EH (cell line): ENCODE results near the gene VN1R5.
"Not testable (repeated sequence)": the region's sequence is repeated elsewhere in the genome, so short reads cannot be mapped to it uniquely, and the experiment has no call there.

Experiments
- DNase-seq: peaks from one replicate; pipeline ENCODE4 v3.0.0-alpha.2; 2015; ENCODE audit warnings: low read depth

The VN1R5 gene

DNA sequence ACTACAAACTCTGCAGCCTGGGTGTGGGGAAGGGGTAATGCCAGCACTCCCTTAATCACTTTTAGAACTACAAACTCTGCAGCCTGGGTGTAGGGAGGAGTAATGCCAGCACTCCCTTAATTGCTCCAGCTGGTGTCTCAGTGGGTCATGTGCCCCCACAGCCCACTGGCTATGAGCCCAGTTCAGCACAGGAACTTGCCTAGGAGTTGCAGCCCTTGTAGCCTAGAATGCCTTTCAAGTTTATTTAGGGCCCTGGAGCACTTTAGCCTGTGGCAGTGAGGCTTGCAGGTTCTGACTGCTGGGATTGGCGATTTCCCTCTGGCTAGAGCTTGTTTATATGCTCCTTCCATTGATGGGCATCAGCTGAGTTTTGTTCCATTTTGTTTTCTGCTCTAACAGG lies 17.1 kb downstream of the VN1R5 start:
- no peak for DNase-seq

GRCh38 chr1:247274605-247275256 lies 18.9 kb downstream of the VN1R5 start:
- no peak for DNase-seq

- DNase-seq = no peak
Measured at GRCh38 chr1:247277191-247277590, 21.3 kb downstream of the VN1R5 start.

DNA sequence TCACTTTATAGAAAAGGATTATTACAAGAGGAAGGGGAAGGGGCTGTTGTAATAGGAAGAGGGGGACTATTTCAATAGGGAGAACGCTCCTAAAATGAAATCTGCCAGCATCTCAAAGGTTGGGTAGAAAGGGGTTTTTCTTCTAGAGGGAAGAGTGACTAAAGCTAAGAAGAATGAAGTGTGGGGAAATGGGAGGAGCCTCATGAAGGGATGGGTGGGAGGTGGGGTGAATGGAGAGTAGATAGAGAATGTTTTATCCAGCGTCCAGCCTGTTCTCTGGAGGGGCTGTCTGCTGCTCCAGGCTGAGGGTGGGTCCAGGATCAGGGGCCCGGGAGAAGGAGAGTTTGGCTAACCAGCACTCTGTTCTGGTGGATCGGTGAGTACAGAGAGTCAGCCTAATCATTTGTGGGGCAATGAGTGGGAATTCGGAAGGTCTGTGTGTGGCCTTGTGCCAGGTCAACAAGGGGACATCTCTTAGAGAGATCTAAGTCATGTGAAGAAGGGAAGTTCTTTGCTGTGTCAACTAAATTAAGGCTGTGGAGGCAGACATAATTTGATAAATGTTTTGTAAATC lies 25.2 kb downstream of the VN1R5 start:
- DNase-seq = peak; percentile 22

DNA sequence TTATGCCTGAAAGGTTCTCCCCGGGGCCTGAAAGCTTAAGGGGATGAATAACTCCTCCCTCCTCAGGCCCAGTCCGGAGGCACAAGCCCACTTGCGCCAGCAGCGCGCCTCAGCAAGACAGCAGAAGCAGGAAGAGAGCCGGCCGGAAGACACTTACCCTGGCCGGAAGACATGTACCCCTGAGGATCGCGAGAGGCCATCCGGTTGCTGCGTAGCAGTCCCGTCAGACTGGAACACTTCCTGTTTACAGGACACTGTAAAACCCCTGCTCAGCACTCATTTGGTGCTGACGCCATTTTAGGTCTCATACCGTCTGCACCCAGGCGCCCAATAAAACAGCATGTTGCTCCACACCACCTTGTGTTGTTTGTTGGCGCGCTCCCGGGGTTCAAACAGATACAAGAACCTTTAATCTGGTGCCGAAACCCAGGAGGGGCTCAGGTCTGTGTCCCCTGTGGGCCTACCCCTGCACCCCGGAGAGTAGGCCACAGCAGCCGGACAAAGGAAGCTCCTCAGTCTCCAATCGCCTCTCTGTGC lies 30.3 kb downstream of the VN1R5 start:
- no peak for DNase-seq

GRCh38 chr1:247287460-247287859 lies 31.6 kb downstream of the VN1R5 start:
- no peak for DNase-seq

GRCh38 chr1:247288341-247288740 lies 32.5 kb downstream of the VN1R5 start:
- DNase-seq = no peak

DNA sequence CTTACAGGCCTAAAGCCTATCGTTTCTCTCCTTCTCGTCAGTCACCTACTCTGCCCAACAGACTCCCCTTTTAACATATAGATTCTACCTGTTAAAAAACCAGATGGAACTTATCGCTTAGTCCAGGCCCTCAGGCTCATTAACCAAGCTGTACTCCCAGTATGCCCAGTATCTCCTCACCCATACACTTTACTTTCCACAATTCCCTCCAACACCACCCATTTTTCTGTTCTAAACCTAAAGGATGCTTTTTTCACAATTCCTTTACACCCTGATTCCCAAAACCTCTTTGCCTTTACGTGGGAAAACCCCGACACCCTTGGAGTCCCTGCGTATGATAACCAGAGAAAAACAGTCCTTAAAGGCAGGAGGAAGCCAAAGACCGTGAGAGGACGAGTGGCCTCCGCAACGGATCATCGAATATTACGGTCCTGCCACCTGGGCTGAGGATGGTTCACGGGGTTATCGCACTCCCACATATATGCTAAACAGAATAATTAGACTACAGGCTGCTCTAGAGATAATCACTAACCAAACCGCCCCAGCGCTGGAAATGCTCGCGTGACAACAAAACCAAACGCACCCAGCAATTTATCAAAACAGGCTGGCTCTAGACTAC lies 33.5 kb downstream of the VN1R5 start:
- DNase-seq = not testable (repeated sequence)

GRCh38 chr1:247290576-247290975 lies 34.7 kb downstream of the VN1R5 start:
- no peak for DNase-seq

GRCh38 chr1:247291161-247291560 lies 35.3 kb downstream of the VN1R5 start:
- DNase-seq = no peak

- no peak for DNase-seq
Measured at GRCh38 chr1:247291833-247292561, 36.1 kb downstream of the VN1R5 start.

GRCh38 chr1:247293047-247293446 lies 37.2 kb downstream of the VN1R5 start:
- DNase-seq = peak; percentile 6

GRCh38 chr1:247294282-247294681 lies 38.4 kb downstream of the VN1R5 start:
- peak; percentile 71 for DNase-seq

DNA sequence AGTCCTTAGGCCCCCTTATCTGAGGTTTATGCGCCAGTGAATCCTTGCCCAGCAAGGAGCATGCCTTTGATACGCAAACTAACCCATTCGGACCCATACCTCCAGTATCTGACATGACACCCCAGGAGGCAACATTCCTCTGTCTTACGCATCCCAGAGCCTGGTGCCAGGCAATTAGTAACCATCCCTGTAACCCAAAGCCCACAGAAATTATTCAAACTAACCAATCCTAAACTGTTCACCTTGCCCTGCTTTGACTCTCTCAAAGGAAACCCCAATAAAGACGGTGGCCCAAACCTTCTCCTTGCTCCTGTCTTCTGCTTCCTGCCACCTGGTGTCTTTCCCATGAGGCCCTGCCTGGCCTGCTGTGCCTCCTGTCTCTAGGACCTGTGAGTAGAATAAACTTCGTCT lies 39.4 kb downstream of the VN1R5 start:
- DNase-seq = no peak

- no peak for DNase-seq
Measured at GRCh38 chr1:247295746-247296145, 39.9 kb downstream of the VN1R5 start.

GRCh38 chr1:247296599-247297180 lies 40.8 kb downstream of the VN1R5 start:
- no peak for DNase-seq

GRCh38 chr1:247297263-247298123 lies 41.6 kb downstream of the VN1R5 start:
- no peak for DNase-seq

DNA sequence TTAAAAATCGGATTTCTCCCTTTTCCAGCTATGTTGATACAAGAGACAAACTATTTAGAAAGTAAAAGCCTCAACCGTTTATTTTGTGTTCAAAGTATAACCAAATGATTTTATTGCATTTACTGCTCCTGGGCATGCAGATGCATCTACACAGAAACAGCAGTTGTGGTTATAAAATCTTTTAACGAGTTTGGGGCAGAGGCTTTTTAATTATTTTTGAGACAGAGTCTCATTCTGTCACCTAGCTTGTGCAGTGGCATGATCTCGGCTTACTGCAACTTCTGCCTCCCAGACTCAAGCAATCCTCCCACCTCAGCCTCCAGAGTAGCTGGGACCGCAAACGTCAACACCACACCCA lies 42.2 kb downstream of the VN1R5 start:
- no peak for DNase-seq

DNA sequence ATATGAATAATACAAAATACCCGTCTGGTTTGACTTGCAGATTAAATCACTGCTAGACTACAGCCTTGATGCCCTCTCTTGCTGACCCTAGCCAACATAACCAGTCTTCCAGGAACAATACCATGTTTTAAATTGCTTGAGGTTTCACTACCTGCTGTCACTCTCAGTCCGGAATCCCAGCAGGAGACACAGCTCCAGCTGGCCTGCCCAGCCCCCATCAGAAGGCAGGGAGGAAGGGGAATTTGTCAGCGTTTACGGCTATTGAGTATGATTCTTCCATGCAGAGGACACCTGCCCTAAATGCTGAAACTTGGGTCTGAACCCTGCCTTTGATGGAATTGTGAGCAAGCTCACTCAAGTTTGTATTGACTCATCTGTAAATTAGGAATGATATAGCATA lies 42.8 kb downstream of the VN1R5 start:
- DNase-seq = no peak

DNA sequence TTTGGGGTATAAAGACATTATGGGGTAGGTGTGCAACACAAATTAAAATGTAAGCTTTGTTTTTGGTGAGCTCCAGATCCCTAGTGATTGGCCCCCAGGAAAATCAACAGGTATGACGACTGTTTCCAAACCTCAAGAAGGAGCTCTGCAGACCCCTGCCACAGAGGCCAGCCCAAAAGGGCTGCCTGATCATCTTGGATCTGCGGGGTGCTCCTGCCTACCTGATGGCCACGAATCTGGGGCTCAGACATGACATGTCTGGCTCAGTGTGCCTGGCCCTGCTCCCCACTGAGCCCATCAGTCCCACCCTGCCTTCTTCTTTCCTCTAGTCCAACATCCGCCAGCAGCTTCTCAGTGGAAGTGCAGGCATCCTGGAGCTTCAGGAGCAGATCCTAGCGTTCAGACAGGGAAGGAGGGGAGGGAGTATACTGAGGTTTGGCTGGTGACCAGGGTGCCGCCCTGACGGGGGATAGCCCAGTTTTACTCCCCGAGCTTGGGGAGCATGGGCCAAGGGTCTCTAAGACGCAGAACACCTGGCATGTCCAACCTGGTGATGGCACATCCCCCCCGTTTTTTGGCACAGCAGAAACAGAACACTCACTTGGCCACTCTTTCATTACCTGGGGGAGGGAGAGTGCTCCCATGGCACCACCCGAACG lies 44.0 kb downstream of the VN1R5 start:
- DNase-seq = no peak
